Activated CD4-positive, CD25-positive, alpha-beta regulatory T cell treated with anti-CD3 and anti-CD28 coated beads, Interleukin-2, amount 50 U/mL, for 72 hours (primary cell): ENCODE measurements around the gene NINJ1.
"Not testable (repeated sequence)": the region's sequence is repeated elsewhere in the genome, so short reads cannot be mapped to it uniquely, and the experiment has no call there.

Experiments
- DNase-seq: peaks from one replicate; pipeline ENCODE4 v3.0.0; 2021

Gene NINJ1

DNA sequence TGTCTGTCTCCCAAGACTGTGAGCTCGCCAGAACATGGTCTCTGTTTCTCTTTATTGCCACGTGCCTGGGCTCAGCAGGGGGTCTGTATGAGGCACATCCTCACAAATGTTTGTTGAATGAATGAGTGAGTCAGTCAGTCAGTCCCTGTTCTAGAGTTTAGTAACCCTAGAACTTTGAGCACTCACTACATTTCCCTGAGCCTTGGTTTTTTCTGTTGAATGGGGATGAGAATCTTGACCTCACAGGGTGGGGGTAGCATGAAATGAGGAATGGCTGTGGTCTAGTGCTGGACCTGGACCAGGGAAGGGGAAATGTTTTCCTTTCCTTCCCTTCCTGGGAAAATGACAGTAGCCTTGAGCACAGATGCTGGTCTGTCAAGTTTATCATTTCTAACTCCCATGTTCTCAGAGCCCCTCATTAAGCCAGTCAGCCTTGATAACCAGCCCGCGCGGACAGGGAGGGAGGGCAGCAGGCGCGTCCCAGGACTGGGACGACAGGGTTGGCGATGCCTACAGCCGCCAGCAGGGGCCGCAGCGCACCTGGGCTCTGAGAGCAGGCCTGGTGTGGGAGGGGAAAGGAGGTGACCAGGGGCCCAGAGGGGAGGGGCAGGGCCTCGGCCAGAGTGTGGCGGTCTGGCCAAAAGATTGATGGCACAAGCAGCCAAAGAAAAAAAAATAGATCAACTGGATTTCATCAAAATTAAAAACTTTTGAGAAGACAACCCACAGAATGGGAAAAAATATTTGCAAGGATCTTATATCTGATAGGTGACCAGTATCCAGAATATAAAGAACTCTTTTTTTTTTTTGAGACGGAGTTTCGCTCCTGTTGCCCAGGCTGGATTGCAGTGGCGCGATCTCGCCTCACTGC lies 25.8 kb upstream of the NINJ1 start:
- DNase-seq = peak; percentile 86

DNA sequence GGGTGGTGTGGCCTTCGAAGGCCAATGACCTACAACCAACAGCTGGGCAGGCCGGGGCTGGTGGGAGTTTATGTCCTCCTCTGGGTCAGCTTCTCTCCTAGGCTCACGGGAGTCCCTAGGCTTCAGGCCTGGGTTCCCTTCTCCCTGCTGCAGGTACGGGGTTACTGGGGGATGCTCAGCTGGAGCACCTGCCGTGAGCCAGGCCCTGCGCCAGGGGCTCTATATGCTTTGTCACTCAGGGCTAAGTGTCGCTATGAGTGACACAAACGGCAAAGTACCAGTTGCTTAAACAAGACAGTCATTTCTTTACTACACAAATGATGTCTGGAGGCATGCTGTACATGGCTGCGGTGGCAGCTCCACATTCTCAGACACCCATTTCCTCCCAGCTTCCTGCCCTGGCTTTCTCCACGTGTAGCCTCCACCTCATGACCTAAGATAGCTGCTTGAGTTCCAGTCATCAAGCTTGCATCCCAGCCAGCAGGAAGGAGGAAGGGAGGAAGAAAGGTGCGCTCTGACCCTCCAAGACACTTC lies 22.5 kb upstream of the NINJ1 start:
- peak; percentile 43 for DNase-seq

DNA sequence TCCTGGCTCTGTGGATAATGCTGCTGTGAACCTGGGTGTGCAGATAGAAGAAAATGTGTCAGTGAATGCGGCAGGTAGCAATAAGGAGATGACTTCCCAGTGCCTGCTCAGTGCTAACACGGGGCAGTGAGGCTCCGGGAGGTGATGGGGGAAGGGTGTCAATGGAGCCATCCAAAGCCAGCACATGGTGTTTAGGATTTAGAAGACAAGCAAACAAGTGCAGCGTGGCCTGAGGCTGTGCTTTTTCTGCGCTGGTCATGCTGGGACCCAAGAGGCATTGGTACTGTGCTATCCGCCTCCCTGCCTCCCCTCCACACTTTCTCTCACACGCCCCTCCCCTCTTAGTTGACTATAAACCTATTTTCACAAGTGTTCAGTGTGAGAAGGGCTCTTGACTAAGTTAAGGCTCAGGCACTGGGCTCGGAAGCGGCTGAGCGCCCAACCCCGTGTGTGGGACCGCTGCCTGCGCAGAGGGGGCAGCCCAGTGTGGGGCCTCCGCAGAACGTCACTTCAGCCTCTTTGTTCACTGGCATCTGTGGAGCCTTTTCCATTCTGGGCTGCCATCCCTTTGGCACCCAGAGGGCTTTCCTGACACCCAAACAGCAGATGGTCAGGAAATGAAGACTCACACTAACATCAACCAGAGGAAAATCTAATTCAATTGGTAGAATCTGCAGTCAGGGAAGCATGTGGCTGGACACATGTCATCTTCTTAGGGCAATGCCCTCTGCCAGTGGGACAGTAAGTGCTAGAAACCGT lies 21.8 kb upstream of the NINJ1 start:
- no peak for DNase-seq

DNA sequence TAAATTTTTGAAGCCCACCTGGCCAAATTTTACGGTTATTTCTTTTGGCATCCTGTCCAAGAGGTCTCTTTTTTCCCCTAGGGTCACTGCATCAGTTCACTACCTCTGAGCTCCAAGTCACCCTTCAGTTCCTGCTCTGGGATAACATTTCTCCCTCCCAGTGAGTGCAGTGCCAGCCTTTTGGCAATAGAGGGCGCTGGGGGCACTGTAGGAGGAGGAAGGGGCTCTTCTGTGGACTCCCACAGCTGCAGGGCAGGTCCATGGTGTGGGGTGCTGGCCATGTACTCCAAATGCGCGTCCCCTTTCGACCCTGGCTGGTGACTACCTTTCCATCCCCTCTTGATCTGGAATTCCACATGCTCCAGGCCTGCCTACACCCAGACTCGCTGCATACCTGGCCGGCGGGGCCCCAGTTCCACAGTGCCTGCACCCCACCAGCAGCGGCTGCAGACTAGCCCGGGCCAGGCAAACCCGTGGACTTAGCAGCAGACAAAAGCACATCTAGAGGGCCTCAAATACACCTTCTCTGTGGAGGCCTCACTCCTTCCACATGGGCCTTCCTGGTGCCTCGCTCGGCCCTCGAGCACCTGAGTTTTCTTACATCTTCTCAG lies 20.3 kb upstream of the NINJ1 start:
- DNase-seq = no peak

DNA sequence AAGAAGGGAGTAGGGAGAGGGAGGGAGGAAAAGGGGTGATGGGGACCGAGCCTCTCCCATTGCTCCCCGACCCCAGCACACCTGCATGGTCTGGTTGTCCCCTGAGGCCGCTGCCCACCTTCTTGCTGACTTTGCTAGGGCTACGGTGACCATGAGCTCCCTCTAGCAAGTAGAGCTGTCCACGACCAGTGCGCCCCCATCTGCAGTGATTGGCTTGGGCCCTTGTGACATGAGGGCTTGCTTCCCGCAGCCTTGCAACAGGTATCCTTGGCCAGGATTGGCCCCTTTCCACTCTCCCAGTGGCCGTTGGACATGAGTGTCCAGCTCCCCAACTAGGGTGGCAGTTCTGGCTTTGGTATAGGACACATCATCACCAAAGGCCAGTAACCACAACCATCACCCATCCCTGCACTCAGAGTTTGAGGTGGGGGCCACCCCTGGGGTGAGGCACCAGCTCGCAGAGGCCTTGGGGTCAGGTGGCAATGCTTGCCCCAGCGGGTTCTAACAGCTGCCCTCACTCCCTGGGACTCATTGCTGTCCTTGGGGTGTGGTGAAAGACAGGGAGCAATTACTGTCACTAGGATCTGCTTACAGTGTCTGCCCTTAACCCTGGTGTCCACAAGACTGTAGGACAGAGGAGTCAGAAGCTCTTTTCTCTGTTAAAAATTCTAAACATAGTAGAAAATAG lies 17.2 kb upstream of the NINJ1 start:
- no peak for DNase-seq

DNA sequence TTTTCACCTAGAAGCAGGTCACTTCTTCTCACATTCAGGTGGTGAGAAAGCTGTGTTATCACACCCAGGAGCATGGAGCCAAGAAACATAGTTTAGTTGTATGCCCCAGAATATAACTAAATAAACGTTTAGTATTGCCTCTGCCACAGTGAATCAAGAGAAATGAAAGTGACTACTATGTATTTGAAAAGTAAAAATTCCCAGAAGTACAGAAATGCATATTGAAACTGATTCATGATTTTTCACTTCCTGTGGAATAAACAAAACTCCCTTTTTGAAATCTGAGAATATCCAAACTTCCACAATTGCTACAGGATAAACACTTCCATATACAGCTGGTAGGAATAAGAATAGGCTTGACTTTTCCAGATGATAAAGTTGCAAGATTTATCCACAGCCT lies 15.3 kb upstream of the NINJ1 start:
- DNase-seq = no peak

DNA sequence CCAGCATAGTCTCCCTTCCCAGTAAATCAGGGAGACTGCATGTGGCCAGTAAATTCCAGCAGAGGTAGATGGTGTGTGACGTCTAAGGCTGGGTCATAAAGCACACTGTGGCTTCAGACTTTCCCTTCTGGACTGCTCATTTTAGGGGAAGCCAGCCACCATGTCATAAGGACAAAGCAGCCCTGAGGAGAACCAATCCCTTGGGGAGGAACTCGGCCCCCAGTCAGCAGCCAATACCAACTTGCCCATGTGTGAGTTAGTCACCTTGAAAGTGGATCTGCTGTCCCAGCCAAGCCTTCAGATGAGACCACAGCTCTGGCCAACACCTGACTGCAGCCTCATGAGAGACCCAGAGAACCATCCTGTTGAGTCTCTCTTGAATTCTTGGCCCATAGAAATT lies 14.7 kb upstream of the NINJ1 start:
- DNase-seq = no peak

GRCh38 chr9:93147632-93148031 lies 13.6 kb upstream of the NINJ1 start:
- DNase-seq = no peak

GRCh38 chr9:93146696-93147095 lies 12.6 kb upstream of the NINJ1 start:
- not testable (repeated sequence) for DNase-seq

- peak; percentile 42 for DNase-seq
Observed at GRCh38 chr9:93143830-93144530, 9.9 kb upstream of the NINJ1 start.

DNA sequence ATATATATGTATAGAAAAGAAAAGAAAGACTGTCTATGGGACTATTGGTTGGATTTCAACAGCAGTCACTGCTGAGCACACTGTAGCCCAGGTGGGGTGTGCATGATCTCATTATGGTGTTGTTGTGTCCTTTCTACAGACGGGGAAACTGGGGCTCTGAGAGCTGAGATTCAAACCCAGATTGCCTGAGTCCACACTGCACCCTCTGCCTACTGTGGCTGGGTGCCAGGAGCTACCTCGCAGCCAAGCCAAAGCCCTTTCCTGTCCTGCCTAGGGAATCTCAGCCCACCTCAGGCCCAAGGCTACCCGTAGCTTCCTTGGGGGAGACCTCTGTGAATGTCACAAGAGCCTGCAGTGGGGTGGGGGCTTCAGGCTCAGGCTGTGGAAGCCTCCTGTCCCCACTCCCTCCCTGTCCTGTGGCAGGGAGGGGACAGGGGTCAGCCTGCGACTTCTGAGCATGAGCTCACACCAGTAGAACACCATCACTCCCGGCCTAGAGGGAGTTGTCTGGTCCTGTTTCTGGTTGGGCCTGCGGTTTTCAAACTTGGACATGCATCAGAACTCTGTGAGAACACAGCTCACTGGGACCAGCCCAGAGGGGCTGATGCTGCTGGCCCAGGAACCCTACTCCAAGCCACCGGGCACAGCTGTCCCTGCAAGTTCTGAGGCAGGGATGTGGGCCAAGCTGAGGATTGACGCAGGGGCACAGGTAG lies 7.9 kb upstream of the NINJ1 start:
- no peak for DNase-seq

DNA sequence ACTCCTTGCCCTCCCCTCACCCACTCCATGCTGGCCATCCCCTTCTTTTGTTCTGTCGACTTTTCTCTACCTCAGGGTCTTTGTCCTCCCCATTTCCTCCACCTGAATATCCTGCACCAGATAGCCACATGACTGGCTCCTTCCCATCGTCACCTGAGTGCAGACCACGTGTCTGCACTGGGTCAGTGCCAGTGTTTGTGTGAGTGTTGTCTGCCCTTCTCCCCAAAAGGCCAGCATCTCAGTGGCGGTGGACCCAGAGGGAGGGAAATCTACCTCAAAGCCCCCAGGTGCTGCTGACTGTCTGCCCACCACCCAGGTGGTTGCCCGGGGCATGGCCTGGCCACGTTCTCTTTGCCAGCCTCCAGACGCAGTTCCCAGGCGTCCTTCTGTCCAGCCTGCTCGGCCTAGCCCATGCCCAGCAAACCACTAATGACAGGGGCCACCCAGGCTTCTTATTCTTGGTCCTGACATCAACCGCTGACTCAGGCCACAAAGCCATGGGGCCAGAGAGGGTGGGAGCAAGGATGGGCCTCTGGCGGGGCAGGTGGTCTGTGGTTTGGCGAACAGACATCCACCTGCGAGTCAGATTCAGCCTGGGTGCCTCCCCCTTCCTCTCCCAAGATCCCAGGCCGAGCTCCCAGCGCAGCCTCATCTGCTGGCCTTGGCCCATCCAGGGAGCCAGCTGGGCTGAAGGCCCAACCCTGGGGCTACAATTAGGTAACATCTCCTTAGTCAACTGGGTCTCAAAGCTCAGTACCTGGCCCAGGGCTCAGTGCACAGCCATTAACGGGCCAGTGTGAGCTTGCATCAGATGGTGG lies 5.5 kb upstream of the NINJ1 start:
- no peak for DNase-seq

GRCh38 chr9:93138171-93138764 lies 4.2 kb upstream of the NINJ1 start:
- DNase-seq = no peak

GRCh38 chr9:93137362-93137761 lies 3.3 kb upstream of the NINJ1 start:
- no peak for DNase-seq

GRCh38 chr9:93136011-93136440 lies 2.0 kb upstream of the NINJ1 start:
- no peak for DNase-seq

DNA sequence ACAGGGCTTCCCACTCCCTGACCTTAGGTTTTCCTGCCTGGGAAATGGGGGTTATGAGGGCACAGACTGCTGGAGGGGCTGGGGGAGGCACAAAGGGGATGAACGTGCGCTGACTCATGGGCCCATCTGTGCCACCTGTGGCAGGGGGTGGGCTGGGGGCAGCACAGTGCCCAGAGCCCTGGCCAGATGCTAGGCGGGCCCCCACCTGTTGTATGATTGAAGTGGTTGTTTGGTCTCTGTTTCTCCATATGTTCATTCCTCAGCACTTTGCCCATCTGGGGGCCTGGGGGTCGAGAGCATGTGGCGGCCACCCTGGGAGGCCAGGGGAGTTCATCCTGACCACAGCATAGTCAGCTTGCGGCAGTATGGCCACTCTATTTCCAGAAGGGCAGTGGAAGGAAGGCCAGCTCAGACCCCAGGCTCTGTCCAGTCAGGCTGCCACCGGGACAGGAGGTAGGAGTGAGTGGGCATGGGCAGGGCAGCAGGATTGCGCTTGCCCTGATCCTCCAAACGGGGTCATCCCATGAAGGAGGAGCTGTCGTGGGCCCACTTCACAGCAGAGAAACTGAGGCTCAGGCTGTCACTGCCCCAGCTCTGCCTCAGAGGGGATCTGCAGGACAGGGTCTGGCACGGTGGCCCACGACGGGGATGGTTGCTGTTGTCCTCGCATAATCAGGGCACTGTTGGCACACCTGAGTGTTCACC lies 841 bp upstream of the NINJ1 start:
- no peak for DNase-seq

DNA sequence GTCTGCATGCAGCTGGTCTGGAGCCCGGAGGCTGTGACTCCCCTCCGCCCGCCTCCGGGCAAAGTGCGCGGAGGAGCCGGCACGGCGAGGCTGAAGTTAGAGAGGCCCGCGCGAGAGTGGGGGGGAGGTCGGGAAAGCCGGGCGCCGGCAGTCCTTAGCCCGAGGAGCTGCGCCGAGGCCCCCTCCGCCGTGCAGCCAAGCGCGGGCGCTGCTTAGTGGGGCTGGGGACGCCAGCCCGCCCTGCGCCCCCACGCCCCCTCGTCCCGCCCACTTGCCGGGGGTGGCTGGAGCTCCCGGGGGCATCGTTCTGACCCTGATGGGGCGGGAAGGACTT lies 403 bp downstream of the NINJ1 start:
- DNase-seq = peak; percentile 67

- DNase-seq = no peak
Observed at GRCh38 chr9:93132946-93133680, 938 bp downstream of the NINJ1 start.
